GM12878 (cell line): Measurements from ENCODE around the gene TRAF7. TPM values are rescaled to one million over a fixed set of nuclear protein-coding genes. Genes with fewer than 3 reads are reported as not detected.

ENCODE experiments used
- ATAC-seq: fragments of 200-7000 bp; cut with Tn5 transposase; 3 replicates; pipeline ENCODE4 v1.9.1; 2020; ENCODE audit warnings: mild to moderate bottlenecking, moderate library complexity
- BruUV-seq: library from RNA; stranded (reverse); fragments of 400-500 nt; replicated peaks from 2 replicates; lab custom pipeline; 2021; lab: Mats Ljungman, UMichigan
- CTCF ChIA-PET: fragments of 300-600 bp; sonication (Branson Sonifier 250); formaldehyde crosslinking; extraction: SDS; loops from one replicate; lab custom pipeline; 2021; ENCODE audit warnings: inconsistent platforms; lab: Yijun Ruan, JAX
- POLR2A ChIA-PET: fragments of 350-600 bp; formaldehyde crosslinking; extraction: SDS; loops from one replicate; lab custom pipeline; 2021; ENCODE audit warnings: inconsistent platforms; lab: Charles Lee
- RAD21 ChIA-PET: fragments of 300-600 bp; sonication (Branson Sonifier 250); formaldehyde crosslinking; loops from one replicate; lab custom pipeline; 2023; ENCODE audit warnings: antibody characterized with exemption; ENCODE audit not compliant: unreplicated experiment; lab: Charles Lee
- SMC1A ChIA-PET: fragments of 300-600 bp; sonication (Branson Sonifier 250); formaldehyde crosslinking; loops from one replicate; lab custom pipeline; 2023; ENCODE audit not compliant: unreplicated experiment, uncharacterized antibody; lab: Charles Lee
- DNase-seq: peaks from one replicate; pipeline ENCODE4 v3.0.0-alpha.2; 2011; ENCODE audit warnings: low read depth, low spot score
- FAIRE-seq: peaks from 3 replicates; lab custom pipeline; 2011; peaks lifted over from hg19 to GRCh38; lab: Jason Lieb, UNC
- H2AFZ ChIP-seq: 2 replicates; pipeline ENCODE4 v1.6.0; 2011; ENCODE audit warnings: low read depth, low read length, control low read depth; ENCODE audit not compliant: control insufficient read depth
- H3K27ac ChIP-seq: 2 replicates; pipeline ENCODE4 v1.5.1; 2011; ENCODE audit warnings: control low read depth; ENCODE audit not compliant: control insufficient read depth, insufficient read depth
- H3K27me3 ChIP-seq, 2 experiments: replicated peaks in 1 of 2; 2 replicates each; pipeline versions ENCODE4 v1.6.0 to v1.6.1; 2011; ENCODE audit warnings: low read length in 1 of 2; ENCODE audit not compliant: control insufficient read depth in 2 of 2, insufficient read depth in 2 of 2
- H3K36me3 ChIP-seq, 2 experiments: 2 replicates each; pipeline ENCODE4 v1.5.1; 2011; ENCODE audit warnings: low read length in 1 of 2; ENCODE audit not compliant: control insufficient read depth in 2 of 2, insufficient read depth in 2 of 2
- H3K4me1 ChIP-seq: 2 replicates; pipeline ENCODE4 v1.6.1; 2011; ENCODE audit warnings: mild to moderate bottlenecking, low read length, moderate library complexity, mixed read lengths; ENCODE audit not compliant: control insufficient read depth, insufficient read depth
- H3K4me2 ChIP-seq: 2 replicates; pipeline ENCODE4 v1.6.0; 2011; ENCODE audit warnings: control low read depth; ENCODE audit not compliant: control insufficient read depth, insufficient read depth
- H3K4me3 ChIP-seq: fragments of 200-600 bp; sonication (generic); 2 replicates; pipeline ENCODE4 v1.5.1; 2016
- H3K79me2 ChIP-seq: 2 replicates; pipeline ENCODE4 v1.6.0; 2011; ENCODE audit warnings: low read length; ENCODE audit not compliant: control insufficient read depth, insufficient read depth
- H3K9ac ChIP-seq: 2 replicates; pipeline ENCODE4 v1.8.0; 2011; ENCODE audit warnings: low read length, control low read depth, mixed read lengths; ENCODE audit not compliant: control insufficient read depth, insufficient read depth
- H3K9me3 ChIP-seq: replicated peaks from 3 replicates; pipeline ENCODE4 v1.5.1; 2011; ENCODE audit warnings: mild to moderate bottlenecking, low read length; ENCODE audit not compliant: control insufficient read depth, insufficient read depth
- H4K20me1 ChIP-seq: 2 replicates; pipeline ENCODE4 v1.6.0; 2011; ENCODE audit not compliant: control insufficient read depth, insufficient read depth
- PAX8 ChIP-seq: fragments of 450-650 bp; IDR thresholded peaks from 2 replicates; pipeline ENCODE4 v1.6.1; 2017; ENCODE audit warnings: mild to moderate bottlenecking, moderate library complexity
- PML ChIP-seq: IDR thresholded peaks from 2 replicates; pipeline ENCODE4 v1.6.1; 2012; ENCODE audit warnings: low read length, inconsistent platforms
- RAD21 ChIP-seq: IDR thresholded peaks from 2 replicates; pipeline ENCODE4 v1.6.1; 2011; ENCODE audit warnings: mild to moderate bottlenecking, low read depth, low read length, moderate library complexity; ENCODE audit not compliant: insufficient read depth
- SMC3 ChIP-seq: IDR thresholded peaks from 2 replicates; pipeline ENCODE4 v1.6.1; 2011; ENCODE audit warnings: low read length, improper control_type of control experiment, borderline replicate concordance
- SRF ChIP-seq, 2 experiments: IDR thresholded peaks; 2 replicates each; pipeline ENCODE4 v1.6.1; 2011; ENCODE audit warnings: low read depth in 2 of 2, low read length in 2 of 2, mild to moderate bottlenecking in 1 of 2, moderate library complexity in 1 of 2
- SUPT20H ChIP-seq: IDR thresholded peaks from 2 replicates; pipeline ENCODE4 v1.6.1; 2011; ENCODE audit warnings: low read depth, mild to moderate bottlenecking, low read length, moderate library complexity, borderline replicate concordance; ENCODE audit not compliant: control insufficient read depth
- ZZZ3 ChIP-seq: IDR thresholded peaks from 2 replicates; pipeline ENCODE4 v1.6.1; 2011; ENCODE audit warnings: low read depth; ENCODE audit not compliant: control insufficient read depth, insufficient read length
- WGBS: methylation state at CpG from one replicate; pipeline ENCODE4 v1.1.6; 2016; ENCODE audit warnings: low lambda C conversion rate; ENCODE audit not compliant: insufficient replicate concordance, insufficient coverage; ENCODE audit errors: missing lambda C conversion rate; 5-methylcytosine and 5-hydroxymethylcytosine counted together
- in situ Hi-C: fragments of 300-500 bp; cut with MboI; formaldehyde crosslinking; loops from 9 replicates; pipeline ENCODE4 v1.14.3; 2018; ENCODE audit warnings: mixed read lengths
- intact Hi-C: fragments of 100-400 bp; cut with micrococcal nuclease; formaldehyde crosslinking; loops from one replicate; pipeline ENCODE4 v1.14.2; 2022; ENCODE audit not compliant: unreplicated experiment
- polyA plus RNA-seq, 11 experiments: library from polyadenylated mRNA; depleted of rRNA in 4 of 11; unstranded in 6 of 11; stranded (reverse) in 5 of 11; fragments of >200 nt; fragmentation: Nextera tagmentation in 4 of 11; fragmentation: Illumina TruSeq in 1 of 11; extraction: Ambion mirVana in 4 of 11; extraction: Trizol in 1 of 11; gene quantifications; 1 replicate in 1 of 11; 2 replicates in 10 of 11; pipeline versions ENCODE4 v1.2.1 to v1.2.3, GENCODE V29; 2011 to 2016; ENCODE audit warnings: inconsistent platforms in 2 of 11, missing spikeins in 2 of 11, low read depth in 1 of 11
- total RNA-seq, 4 experiments: library from RNA; depleted of rRNA in 3 of 4; stranded (reverse); fragments of >200 nt in 3 of 4; fragmentation: Illumina TruSeq in 1 of 4; extraction: Trizol in 1 of 4; gene quantifications; 2 replicates each; pipeline versions ENCODE4 v1.2.1 to v1.2.3, GENCODE V29; 2013 to 2021
- TF ChIP-seq, protein P1 (sequence below): IDR thresholded peaks from 2 replicates; pipeline ENCODE4 v1.6.1; 2012; ENCODE audit warnings: low read length, inconsistent platforms
- TF ChIP-seq, protein P2 (sequence below): fragments of 450-650 bp; formaldehyde crosslinking; IDR thresholded peaks from 2 replicates; pipeline ENCODE4 v1.4.0; 2020; ENCODE audit warnings: mild to moderate bottlenecking, moderate library complexity

Gene TRAF7
- total and polyA plus RNA-seq, 10 of the 15 experiments (the other 5 are each of a cell fraction or from before 2014, with no cell fraction given), result 0.61 to 87.0 (median 30.0) TPM

DNA sequence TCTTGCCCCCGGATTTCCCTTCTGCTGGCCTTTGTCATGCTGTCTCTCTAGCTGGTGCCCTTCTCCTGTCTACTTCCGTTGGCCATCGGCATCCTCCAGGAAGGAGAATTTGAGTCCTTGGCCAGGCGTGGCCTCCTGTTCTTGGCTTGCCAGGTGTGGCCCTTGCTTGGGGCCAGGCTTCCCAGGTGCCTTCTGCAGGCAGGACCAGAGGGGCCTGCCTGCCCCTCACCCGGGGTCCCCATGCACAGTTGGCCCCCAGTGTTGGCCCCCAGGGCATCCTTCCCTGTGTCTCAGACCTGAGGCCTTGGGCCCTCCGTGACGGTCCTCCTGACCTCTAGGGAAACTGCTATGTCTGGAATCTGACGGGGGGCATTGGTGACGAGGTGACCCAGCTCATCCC, 52.3 kb downstream of the TRAF7 start:
- no peaks in the 10 kb centered on the region for H3K27me3 ChIP-seq
- peaks cover 21% of the 10 kb centered on the region for H3K79me2 ChIP-seq
- in situ Hi-C loops (no loop called here), intact Hi-C loops (loop anchor here (5.0 kb wide), 1 partner anchor 44 kb away; the partner anchor contains the start of gene ECI1)
- ChIA-PET RAD21 (no interaction called here), SMC1A (no interaction called here), POLR2A (no interaction called here), CTCF (no interaction called here)
- H2AFZ ChIP-seq, result no peak overlapping the region
- FAIRE-seq, result no peak
- no peak overlapping the region for H3K9ac ChIP-seq
- no peak overlapping the region for H3K4me2 ChIP-seq
- peaks cover 8 to 19% of the 10 kb centered on the region in 2 experiments; a peak in 3 of 4 replicates for H3K36me3 ChIP-seq
- H4K20me1 ChIP-seq, result no peaks in the 10 kb centered on the region
- no peak for DNase-seq
- WGBS, result 88% methylated on average over 7 of the region's 9 CpGs
- H3K4me1 ChIP-seq, result peaks cover 6% of the 10 kb centered on the region; the same call in 1 of the 2 replicates
- ATAC-seq, result no peak
- H3K4me3 ChIP-seq, result no peak overlapping the region
- H3K9me3 ChIP-seq, result no peaks in the 10 kb centered on the region
- TF ChIP-seq RAD21, result no peak
- no peak for TF ChIP-seq SUPT20H
- TF ChIP-seq, all 136 proteins: peak for 0
- TSS peak; percentile 20 for BruUV-seq
- H3K27ac ChIP-seq, result no peak overlapping the region

DNA sequence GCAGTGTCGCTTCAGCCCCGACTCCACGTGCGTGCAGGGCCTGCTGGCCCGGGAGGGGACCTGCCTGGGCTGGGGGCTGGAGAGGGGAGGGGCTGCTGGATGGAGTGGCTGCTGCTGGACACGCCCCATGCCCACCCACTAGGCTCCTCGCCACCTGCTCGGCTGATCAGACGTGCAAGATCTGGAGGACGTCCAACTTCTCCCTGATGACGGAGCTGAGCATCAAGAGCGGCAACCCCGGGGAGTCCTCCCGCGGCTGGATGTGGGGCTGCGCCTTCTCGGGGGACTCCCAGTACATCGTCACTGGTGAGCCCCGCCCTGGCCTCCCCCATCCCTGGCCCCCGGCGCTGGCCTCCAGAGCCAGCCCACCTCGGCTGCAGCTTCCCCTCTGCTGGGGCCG, 52.7 kb downstream of the TRAF7 start:
- H3K9ac ChIP-seq, result no peak overlapping the region

More for the DNA sequence above, 52.7 kb downstream of the TRAF7 start:
- H3K4me2 ChIP-seq, result no peak overlapping the region
- H3K36me3 ChIP-seq, result peaks cover 8 to 19% of the 10 kb centered on the region in 2 experiments; a peak in 3 of 4 replicates
- ChIA-PET SMC1A (no interaction called here), POLR2A (no interaction called here), RAD21 (no interaction called here), CTCF (no interaction called here)
- peaks cover 6% of the 10 kb centered on the region; the same call in 1 of the 2 replicates for H3K4me1 ChIP-seq
- peaks cover 24% of the 10 kb centered on the region for H3K79me2 ChIP-seq
- TF ChIP-seq ZZZ3 (no peak), PAX8 (no peak), SRF (IDR thresholded peaks at IDR 0.05; ENCODE audit: low read depth in 2 of 2, low read length in 2 of 2) (no peak), PML (no peak), SMC3 (no peak)
- TF ChIP-seq, protein P1, sequence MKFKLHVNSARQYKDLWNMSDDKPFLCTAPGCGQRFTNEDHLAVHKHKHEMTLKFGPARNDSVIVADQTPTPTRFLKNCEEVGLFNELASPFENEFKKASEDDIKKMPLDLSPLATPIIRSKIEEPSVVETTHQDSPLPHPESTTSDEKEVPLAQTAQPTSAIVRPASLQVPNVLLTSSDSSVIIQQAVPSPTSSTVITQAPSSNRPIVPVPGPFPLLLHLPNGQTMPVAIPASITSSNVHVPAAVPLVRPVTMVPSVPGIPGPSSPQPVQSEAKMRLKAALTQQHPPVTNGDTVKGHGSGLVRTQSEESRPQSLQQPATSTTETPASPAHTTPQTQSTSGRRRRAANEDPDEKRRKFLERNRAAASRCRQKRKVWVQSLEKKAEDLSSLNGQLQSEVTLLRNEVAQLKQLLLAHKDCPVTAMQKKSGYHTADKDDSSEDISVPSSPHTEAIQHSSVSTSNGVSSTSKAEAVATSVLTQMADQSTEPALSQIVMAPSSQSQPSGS, result no peak
- TF ChIP-seq, protein P2, sequence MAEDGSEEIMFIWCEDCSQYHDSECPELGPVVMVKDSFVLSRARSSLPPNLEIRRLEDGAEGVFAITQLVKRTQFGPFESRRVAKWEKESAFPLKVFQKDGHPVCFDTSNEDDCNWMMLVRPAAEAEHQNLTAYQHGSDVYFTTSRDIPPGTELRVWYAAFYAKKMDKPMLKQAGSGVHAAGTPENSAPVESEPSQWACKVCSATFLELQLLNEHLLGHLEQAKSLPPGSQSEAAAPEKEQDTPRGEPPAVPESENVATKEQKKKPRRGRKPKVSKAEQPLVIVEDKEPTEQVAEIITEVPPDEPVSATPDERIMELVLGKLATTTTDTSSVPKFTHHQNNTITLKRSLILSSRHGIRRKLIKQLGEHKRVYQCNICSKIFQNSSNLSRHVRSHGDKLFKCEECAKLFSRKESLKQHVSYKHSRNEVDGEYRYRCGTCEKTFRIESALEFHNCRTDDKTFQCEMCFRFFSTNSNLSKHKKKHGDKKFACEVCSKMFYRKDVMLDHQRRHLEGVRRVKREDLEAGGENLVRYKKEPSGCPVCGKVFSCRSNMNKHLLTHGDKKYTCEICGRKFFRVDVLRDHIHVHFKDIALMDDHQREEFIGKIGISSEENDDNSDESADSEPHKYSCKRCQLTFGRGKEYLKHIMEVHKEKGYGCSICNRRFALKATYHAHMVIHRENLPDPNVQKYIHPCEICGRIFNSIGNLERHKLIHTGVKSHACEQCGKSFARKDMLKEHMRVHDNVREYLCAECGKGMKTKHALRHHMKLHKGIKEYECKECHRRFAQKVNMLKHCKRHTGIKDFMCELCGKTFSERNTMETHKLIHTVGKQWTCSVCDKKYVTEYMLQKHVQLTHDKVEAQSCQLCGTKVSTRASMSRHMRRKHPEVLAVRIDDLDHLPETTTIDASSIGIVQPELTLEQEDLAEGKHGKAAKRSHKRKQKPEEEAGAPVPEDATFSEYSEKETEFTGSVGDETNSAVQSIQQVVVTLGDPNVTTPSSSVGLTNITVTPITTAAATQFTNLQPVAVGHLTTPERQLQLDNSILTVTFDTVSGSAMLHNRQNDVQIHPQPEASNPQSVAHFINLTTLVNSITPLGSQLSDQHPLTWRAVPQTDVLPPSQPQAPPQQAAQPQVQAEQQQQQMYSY (CRISPR knock-in tag), result no peak
- no peaks in the 10 kb centered on the region for H3K27me3 ChIP-seq
- H2AFZ ChIP-seq, result no peak overlapping the region
- no TSS peak for BruUV-seq
- intact Hi-C loops, result loop anchor here (5.0 kb wide), 1 partner anchor 44 kb away; the partner anchor contains the start of gene ECI1
- no peak for FAIRE-seq
- no peak overlapping the region for H3K4me3 ChIP-seq
- in situ Hi-C loops, result no loop called here
- no peaks in the 10 kb centered on the region for H4K20me1 ChIP-seq
- WGBS, result 96% methylated on average over 22 of the region's 23 CpGs
- ATAC-seq, result no peak
- H3K9me3 ChIP-seq, result no peaks in the 10 kb centered on the region
- H3K27ac ChIP-seq, result no peak overlapping the region
- no peak for DNase-seq
